Adipose tissue (tissue), 3 donors: ENCODE results near the gene SLC25A3. TPM values are rescaled to one million over a fixed set of nuclear protein-coding genes. Genes with fewer than 3 reads are reported as not detected.
"Not testable (repeated sequence)": the region's sequence is repeated elsewhere in the genome, so short reads cannot be mapped to it uniquely, and the experiment has no call there.

Experiments used
- H3K27ac ChIP-seq: one replicate; pipeline ENCODE4 v1.5.1; 2013; ENCODE audit warnings: low read depth, low read length
- WGBS, 3 donors: extraction: QIAGEN DNeasy Blood & Tissue Kit; methylation state at CpG; one replicate each; pipeline ENCODE4 v1.1.7; 2013; 5-methylcytosine and 5-hydroxymethylcytosine counted together
- polyA plus RNA-seq, 3 donors: library from polyadenylated mRNA; stranded (reverse); fragments of 200-250 nt; gene quantifications; one replicate each; pipeline ENCODE4 v1.2.3, GENCODE V29; 2013
- donor health status: healthy with polysubstance abuse.
- donor health status: Bipolar disorder and iron deficiency.
- donor health status: healthy.

Gene SLC25A3
- polyA plus RNA-seq, result 100 to 1,000 TPM; 318 to 478 (median 425) TPM

DNA sequence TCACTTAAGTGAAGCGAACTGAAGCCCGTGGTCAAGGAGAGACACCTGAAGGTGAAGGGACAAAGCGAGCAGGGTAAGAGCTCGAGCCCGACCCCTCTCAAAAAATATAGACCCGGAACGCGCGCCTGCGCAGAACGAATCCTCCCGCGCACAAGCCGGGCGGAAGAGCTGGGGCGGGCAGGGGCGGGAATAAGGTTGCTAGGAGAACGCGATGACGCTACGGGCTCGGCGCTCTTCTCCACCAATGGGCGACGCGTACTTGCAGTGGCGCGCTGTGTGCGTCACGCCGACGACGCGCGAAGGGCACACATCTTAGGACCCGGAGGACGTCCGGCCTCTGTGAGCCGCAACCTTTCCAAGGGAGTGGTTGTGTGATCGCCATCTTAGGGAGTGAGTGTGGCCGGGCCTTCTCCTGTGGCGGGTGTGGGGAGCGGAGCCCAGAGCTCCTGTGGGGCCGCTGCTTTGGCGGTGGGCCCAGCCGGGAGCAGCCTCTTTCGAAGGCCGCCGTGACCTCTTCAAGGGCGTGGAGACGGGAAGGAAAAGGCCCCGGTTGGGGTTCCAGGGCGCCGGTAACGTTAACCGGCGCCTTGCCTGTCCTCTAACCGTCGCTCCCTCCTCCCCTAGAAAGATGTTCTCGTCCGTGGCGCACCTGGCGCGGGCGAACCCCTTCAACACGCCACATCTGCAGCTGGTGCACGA is at the start of gene SLC25A3:
SLC25A3 (plus strand) TSS at position 336 of the 699 bp plus-strand sequence; CDS start at position 629, 293 bp downstream.
- 0 to 1% (median 0%) methylated on average over 62 to 67 of the region's 67 CpGs for WGBS, 3 donors
- H3K27ac ChIP-seq, result peak within 1 kb of the TSS; percentile 99

DNA sequence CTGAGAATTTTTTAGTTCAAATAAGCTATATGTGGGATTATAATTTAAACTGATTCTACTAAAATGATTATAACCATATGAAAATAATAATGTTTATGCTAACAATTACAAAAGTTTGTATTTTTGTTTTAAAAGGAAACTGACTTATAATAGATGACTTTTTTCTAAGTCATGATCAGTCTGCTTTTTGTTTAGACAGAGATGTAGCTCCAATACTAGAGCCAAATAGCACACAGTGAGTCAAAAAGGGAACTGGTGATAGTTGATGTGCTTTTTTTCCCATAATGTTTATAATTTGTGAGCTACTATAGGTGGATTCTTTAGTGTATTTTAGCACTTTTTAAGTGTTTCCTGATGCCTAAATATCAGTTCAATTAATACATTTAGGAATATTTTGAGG is 49.8 kb upstream of the SLC25A3 start:
- H3K27ac ChIP-seq, result no peak overlapping the region

DNA sequence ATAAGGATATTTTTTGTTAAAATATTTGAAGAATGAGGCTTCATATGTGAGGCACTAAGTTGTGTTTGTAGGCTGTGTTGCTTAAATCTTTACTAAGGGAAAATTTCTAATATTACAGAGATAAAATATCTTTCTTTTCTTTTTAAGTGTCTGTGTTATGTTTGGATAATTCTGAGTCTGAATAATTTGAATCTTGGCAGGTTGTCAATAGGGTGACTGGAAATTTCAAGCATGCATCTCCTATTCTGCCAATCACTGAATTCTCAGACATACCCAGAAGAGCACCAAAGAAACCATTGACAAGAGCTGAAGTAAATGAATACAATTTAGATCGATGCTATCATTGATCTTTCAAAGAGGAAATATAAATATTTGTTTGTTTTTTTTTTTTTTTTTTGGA is 48.7 kb upstream of the SLC25A3 start:
- H3K27ac ChIP-seq, result no peak overlapping the region
- 74 to 100% (median 95%) methylated on average over 1 of the region's 1 CpG for WGBS, 3 donors

- 89 to 95% (median 91%) methylated on average over 5 of the region's 5 CpGs for WGBS, 3 donors
- no peak overlapping the region for H3K27ac ChIP-seq
Observed at GRCh38 chr12:98549371-98550110, 43.9 kb upstream of the SLC25A3 start.

GRCh38 chr12:98551787-98552186 is 41.7 kb upstream of the SLC25A3 start:
- H3K27ac ChIP-seq, result no peak overlapping the region
- 96 to 97% (median 96%) methylated on average over 3 of the region's 3 CpGs for WGBS, 3 donors

GRCh38 chr12:98558097-98558496 is 35.4 kb upstream of the SLC25A3 start:
- H3K27ac ChIP-seq, result not testable (repeated sequence)
- 89 to 93% (median 90%) methylated on average over 4 of the region's 4 CpGs for WGBS, 3 donors

- 0 to 98% (median 48%) methylated on average over 1 of the region's 1 CpG for WGBS, 3 donors
- no peak overlapping the region for H3K27ac ChIP-seq
Observed at GRCh38 chr12:98559666-98560065, 33.8 kb upstream of the SLC25A3 start.

- no peak overlapping the region for H3K27ac ChIP-seq
- WGBS, 3 donors, result 71 to 95% (median 94%) methylated on average over 3 of the region's 3 CpGs
Observed at GRCh38 chr12:98561846-98562245, 31.6 kb upstream of the SLC25A3 start.

- H3K27ac ChIP-seq, result no peak overlapping the region
- 68 to 87% (median 80%) methylated on average over 2 of the region's 2 CpGs for WGBS, 3 donors
Observed at GRCh38 chr12:98572010-98572409, 21.5 kb upstream of the SLC25A3 start.

DNA sequence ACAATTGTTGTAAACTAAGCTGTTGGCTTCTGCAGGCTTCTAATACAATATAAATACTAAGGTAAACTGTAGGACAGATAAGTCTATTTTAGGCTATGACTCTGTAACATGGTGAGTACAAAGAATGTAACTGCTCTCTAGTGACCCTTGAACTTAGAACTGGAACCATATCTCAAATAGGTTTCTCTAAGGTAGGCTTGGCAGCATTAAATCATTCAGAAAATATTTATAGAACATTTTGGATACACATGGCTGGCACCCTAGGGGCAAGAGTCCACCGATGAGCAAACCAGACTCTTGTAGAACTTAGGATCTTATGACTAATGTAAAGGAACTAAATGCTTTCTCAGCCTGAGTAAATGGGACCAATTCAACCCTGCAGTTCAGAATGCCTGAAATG is 19.4 kb upstream of the SLC25A3 start:
- WGBS, 3 donors, result 41 to 96% (median 83%) methylated on average over 1 of the region's 1 CpG
- H3K27ac ChIP-seq, result no peak overlapping the region

GRCh38 chr12:98575013-98575412 is 18.5 kb upstream of the SLC25A3 start:
- WGBS, 3 donors, result 84 to 95% (median 94%) methylated on average over 4 of the region's 4 CpGs
- H3K27ac ChIP-seq, result no peak overlapping the region

DNA sequence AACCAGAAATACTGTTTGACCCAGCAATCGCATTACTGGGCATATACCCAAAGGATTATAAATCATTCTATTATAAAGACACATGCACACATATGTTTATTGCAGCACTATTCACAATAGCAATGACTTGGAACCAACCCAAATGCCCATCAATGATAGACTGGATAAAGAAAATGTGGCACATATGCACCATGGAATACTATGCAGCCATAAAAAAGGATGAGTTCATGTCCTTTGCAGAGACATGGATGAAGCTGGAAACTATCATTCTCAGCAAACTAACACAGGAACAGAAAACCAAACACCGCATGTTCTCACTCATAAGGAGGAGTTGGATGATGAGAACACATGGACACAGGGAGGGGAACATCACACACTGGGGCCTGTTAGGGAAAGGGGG is 16.7 kb upstream of the SLC25A3 start:
- WGBS, 3 donors, result 91 to 96% (median 94%) methylated on average over 2 of the region's 2 CpGs

GRCh38 chr12:98578392-98578791 is 15.1 kb upstream of the SLC25A3 start:
- H3K27ac ChIP-seq, result no peak overlapping the region
- WGBS, 3 donors, result 83 to 88% (median 84%) methylated on average over 1 of the region's 1 CpG

More for the DNA sequence above, 16.7 kb upstream of the SLC25A3 start:
- not testable (repeated sequence) for H3K27ac ChIP-seq

GRCh38 chr12:98578821-98579220 is 14.7 kb upstream of the SLC25A3 start:
- WGBS, 3 donors, result 79 to 83% (median 83%) methylated on average over 2 of the region's 2 CpGs
- no peak overlapping the region for H3K27ac ChIP-seq

- WGBS, 3 donors, result 79 to 89% (median 87%) methylated on average over 5 of the region's 5 CpGs
- H3K27ac ChIP-seq, result no peak overlapping the region
Observed at GRCh38 chr12:98579347-98579746, 14.1 kb upstream of the SLC25A3 start.

DNA sequence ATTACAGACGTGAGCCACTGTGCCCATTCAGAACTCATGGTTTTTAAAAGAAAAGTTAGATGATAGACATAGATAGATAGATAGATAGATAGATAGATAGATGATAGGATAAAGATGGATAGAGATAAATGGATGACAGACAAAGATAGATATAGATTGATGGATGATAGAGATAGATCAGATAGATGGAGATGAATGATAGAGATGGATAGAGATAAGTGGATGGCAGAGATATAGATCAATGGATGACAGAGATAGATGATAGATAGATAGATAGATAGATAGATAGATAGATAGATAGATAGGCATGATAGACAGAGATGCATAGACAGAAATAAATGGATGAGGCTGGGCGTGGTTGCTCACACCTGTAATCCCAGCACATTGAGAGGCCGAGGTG is 13.7 kb upstream of the SLC25A3 start:
- no peak overlapping the region for H3K27ac ChIP-seq
- WGBS, 3 donors, result 80 to 96% (median 94%) methylated on average over 3 of the region's 3 CpGs

DNA sequence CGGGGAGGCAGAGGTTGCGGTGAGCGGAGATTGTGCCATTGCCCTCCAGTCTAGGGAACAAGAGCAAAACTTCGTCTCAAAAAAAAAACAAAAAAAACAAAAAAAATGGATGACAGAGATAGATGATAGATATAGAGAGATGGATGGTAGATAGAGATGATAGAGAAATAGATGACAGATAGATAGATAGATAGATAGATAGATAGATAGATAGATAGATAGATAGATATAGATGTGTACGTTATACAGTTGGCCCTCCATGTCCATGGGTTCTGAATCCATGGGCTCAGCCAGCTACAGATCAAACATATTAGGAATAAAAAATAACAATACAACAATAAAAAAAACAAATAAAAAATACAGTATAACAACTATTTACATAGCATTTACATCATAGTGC is 12.8 kb upstream of the SLC25A3 start:
- H3K27ac ChIP-seq, result no peak overlapping the region
- 95 to 97% (median 97%) methylated on average over 5 of the region's 5 CpGs for WGBS, 3 donors

GRCh38 chr12:98581101-98581500 is 12.4 kb upstream of the SLC25A3 start:
- WGBS, 3 donors, result 89 to 100% (median 90%) methylated on average over 1 of the region's 1 CpG
- no peak overlapping the region for H3K27ac ChIP-seq

- 51 to 94% (median 89%) methylated on average over 6 of the region's 6 CpGs for WGBS, 3 donors
- H3K27ac ChIP-seq, result no peak overlapping the region
Observed at GRCh38 chr12:98582093-98582492, 11.4 kb upstream of the SLC25A3 start.

DNA sequence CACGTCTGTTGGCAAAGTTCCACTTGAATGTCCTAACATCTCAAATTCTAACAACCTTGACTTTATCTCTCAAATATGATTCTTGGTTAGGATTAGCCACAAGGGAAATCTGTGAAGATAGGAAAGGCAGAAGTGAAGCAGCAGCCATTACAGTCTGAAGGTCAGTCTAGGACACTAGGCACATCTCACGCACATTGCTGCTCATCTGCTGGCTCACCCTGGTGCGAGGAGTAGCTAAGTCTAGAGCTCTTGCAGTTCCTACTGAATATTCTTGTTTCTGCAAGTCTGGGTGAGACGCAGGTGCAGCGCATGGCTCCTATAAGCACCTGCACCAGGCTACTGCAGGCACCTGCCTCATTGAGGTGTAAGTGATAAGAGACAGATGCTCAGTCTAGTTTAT is 6.4 kb upstream of the SLC25A3 start:
- WGBS, 3 donors, result 82 to 89% (median 82%) methylated on average over 5 of the region's 5 CpGs
- H3K27ac ChIP-seq, result no peak overlapping the region
